ENCODE data around the gene PTGES2. TPM values are rescaled to one million over a fixed set of nuclear protein-coding genes. Genes with fewer than 3 reads are reported as not detected.

The PTGES2 gene
- total and polyA plus RNA-seq, 2 of the 13 experiments (the other 11 are each of a cell fraction or from before 2014, with no cell fraction given): 63.7 to 79.8 TPM

DNA sequence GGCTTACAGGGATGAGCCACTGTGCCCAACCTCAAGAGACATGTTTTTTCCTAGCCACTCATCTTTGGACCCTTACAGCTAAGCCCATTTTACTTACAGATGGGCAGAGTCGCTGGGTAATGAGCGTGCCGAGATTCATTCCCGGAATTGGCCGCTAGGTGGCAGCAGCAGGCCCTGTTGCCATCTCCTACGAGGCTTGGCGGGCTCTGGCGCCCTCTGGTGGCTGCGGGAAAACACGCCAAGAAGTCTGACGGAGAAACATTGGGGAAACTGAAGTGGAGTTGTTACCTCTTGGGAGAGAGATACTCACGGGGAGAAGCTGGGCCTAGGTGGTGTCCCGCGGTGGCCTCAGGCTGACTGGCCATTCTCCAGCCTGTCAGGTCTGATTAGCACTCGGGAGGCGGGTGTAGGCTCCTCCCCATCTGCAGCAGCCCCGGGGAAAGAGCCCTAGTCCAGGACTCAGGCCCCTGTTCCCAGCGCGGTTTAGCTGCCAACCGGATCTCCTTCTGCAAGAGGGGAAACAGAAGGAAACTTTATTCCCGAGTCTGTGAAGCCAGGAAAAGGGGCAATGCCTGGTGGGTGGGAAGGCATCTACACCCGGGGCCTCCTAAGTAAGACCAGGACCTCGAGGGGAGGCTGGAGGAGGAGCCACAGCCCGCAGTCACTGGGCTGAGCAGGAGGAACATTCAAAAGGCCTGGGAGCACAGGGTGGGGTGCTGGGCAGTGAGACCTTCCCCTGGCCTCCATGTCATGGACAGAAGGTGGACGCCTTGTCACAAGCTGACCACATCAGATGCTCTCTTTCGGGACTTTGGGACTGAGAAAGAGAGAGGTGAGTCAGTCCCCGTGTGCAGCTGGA is 9.7 kb downstream of the PTGES2 start (continued):
- TF ChIP-seq ZBTB20 (CRISPR knock-in tag; IDR thresholded peaks at IDR 0.05; ENCODE audit: borderline replicate concordance, low read depth) (0 out of 2 replicates have a peak, but pooled peaks have one; percentile 37), ZC3H4 (CRISPR knock-in tag; IDR thresholded peaks at IDR 0.05; ENCODE audit: borderline replicate concordance) (no peak), JUN (CRISPR knock-in tag; IDR thresholded peaks at IDR 0.05) (no peak), ARID4A (CRISPR knock-in tag; IDR thresholded peaks at IDR 0.05; ENCODE audit: borderline replicate concordance) (peak; percentile 66; the same call in 1 of the 2 replicates), ZFY (CRISPR knock-in tag; IDR thresholded peaks at IDR 0.05) (peak; percentile 41), CBX1 (IDR thresholded peaks at IDR 0.05; ENCODE audit: low read depth) (no peak), PHF5A (CRISPR knock-in tag; IDR thresholded peaks at IDR 0.05; ENCODE audit: low read depth, unreplicated experiment) (peak; percentile 58), MED1 (CRISPR knock-in tag; IDR thresholded peaks at IDR 0.05) (peak; percentile 77; the same call in 1 of the 2 replicates), ZSCAN9 (CRISPR knock-in tag; IDR thresholded peaks at IDR 0.05; ENCODE audit: borderline replicate concordance) (peak; percentile 57; the same call in 1 of the 2 replicates), ZNF143 (CRISPR knock-in tag; IDR thresholded peaks at IDR 0.05) (peak; percentile 37; the same call in 1 of the 2 replicates), SOX6 (IDR thresholded peaks at IDR 0.05) (no peak), SOX6 (CRISPR knock-in tag; IDR thresholded peaks at IDR 0.05) (peak; percentile 73), ZNF572 (CRISPR knock-in tag; IDR thresholded peaks at IDR 0.05) (no peak), ATF1 (CRISPR knock-in tag; IDR thresholded peaks at IDR 0.05) (no peak), ZNF460 (CRISPR knock-in tag; IDR thresholded peaks at IDR 0.05; ENCODE audit: borderline replicate concordance) (no peak; the same call in 1 of the 2 replicates), ZNF274 (CRISPR knock-in tag; IDR thresholded peaks at IDR 0.05) (0 out of 2 replicates have a peak, but pooled peaks have one; percentile 20), NPAS2 (CRISPR knock-in tag; IDR thresholded peaks at IDR 0.05; ENCODE audit: borderline replicate concordance) (no peak)
- TF ChIP-seq, protein P1, sequence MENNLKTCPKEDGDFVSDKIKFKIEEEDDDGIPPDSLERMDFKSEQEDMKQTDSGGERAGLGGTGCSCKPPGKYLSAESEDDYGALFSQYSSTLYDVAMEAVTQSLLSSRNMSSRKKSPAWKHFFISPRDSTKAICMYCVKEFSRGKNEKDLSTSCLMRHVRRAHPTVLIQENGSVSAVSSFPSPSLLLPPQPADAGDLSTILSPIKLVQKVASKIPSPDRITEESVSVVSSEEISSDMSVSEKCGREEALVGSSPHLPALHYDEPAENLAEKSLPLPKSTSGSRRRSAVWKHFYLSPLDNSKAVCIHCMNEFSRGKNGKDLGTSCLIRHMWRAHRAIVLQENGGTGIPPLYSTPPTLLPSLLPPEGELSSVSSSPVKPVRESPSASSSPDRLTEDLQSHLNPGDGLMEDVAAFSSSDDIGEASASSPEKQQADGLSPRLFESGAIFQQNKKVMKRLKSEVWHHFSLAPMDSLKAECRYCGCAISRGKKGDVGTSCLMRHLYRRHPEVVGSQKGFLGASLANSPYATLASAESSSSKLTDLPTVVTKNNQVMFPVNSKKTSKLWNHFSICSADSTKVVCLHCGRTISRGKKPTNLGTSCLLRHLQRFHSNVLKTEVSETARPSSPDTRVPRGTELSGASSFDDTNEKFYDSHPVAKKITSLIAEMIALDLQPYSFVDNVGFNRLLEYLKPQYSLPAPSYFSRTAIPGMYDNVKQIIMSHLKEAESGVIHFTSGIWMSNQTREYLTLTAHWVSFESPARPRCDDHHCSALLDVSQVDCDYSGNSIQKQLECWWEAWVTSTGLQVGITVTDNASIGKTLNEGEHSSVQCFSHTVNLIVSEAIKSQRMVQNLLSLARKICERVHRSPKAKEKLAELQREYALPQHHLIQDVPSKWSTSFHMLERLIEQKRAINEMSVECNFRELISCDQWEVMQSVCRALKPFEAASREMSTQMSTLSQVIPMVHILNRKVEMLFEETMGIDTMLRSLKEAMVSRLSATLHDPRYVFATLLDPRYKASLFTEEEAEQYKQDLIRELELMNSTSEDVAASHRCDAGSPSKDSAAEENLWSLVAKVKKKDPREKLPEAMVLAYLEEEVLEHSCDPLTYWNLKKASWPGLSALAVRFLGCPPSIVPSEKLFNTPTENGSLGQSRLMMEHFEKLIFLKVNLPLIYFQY (CRISPR knock-in tag; IDR thresholded peaks at IDR 0.05; ENCODE audit: borderline replicate concordance): no peak
- TF ChIP-seq, protein P2, sequence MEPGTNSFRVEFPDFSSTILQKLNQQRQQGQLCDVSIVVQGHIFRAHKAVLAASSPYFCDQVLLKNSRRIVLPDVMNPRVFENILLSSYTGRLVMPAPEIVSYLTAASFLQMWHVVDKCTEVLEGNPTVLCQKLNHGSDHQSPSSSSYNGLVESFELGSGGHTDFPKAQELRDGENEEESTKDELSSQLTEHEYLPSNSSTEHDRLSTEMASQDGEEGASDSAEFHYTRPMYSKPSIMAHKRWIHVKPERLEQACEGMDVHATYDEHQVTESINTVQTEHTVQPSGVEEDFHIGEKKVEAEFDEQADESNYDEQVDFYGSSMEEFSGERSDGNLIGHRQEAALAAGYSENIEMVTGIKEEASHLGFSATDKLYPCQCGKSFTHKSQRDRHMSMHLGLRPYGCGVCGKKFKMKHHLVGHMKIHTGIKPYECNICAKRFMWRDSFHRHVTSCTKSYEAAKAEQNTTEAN (CRISPR knock-in tag; conservative IDR thresholded peaks at IDR 0.05): no peak
